Measurements from ENCODE around the gene TMEM185B. TPM values are rescaled to one million over a fixed set of nuclear protein-coding genes. Genes with fewer than 3 reads are reported as not detected.

TMEM185B gene
- total RNA-seq, 2 experiments from 2014 or later: 20.3 to 21.4 TPM

DNA sequence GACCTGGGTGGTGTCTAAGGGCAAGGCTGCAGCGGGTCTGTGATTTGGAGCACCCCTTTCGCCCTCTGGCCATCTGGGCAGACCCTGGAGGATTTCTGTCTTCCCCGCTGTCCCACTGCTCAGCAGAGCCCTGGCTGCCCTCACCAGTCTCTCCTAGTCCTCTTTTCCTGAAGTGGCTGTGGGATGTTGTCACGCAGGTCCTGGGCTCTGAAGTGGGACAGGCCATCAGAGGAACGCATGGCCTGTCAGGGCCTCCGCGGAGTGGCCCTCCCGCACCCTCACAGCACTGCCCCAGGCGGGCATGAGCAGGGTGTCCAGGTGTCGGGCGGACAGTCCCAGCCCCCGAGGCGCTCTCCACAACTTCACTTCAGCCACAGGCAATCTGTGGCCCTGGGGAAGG lies 1.1 kb upstream of the TMEM185B start:
- CTCF ChIA-PET: interaction anchor here (1.4 to 1.5 kb wide), 2 partner anchors 89 to 90 kb away, joined by 3 to 6 read pairs; no protein-coding TSS in a partner anchor
- Mint-ChIP-seq H3K9me3 (ENCODE audit: low read depth) (no peaks in the 10 kb centered on the region), H3K27me3 (no peaks in the 10 kb centered on the region), H3K36me3 (peaks cover 53% of the 10 kb centered on the region), H3K4me1 (peaks cover 81% of the 10 kb centered on the region), H3K4me3 (peak overlapping the region; percentile 78), H3K27ac (peak overlapping the region; percentile 88)
- DNase-seq (no peak), ATAC-seq (no peak)

GRCh38 chr2:120222186-120223033 lies 790 bp downstream of the TMEM185B start:
- peaks cover 52% of the 10 kb centered on the region for H3K36me3 Mint-ChIP-seq
- H3K4me1 Mint-ChIP-seq: peaks cover 65% of the 10 kb centered on the region

DNA sequence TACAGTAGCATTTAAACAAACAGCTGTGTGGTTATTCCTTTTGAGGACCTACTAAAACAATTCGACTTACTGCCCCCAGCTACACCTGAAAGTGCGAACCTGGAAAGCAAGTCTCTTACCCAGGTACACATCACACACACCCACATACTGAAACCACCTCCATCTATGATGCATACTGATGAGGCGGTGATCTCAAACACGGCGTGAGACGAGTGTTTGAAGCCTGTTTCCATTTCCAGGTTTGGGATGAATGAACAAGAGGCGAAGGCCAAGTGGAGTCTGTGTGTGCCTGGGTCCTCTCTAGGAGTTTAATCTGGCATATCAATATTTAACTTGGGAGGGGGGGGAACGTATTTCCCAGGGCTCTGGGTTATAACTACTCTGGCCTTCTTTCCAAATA lies 1.6 kb downstream of the TMEM185B start:
- Mint-ChIP-seq H3K4me3 (peak overlapping the region; percentile 34), H3K36me3 (peaks cover 51% of the 10 kb centered on the region), H3K27me3 (no peaks in the 10 kb centered on the region), H3K9me3 (ENCODE audit: low read depth) (no peaks in the 10 kb centered on the region), H3K4me1 (peaks cover 57% of the 10 kb centered on the region), H3K27ac (peak overlapping the region; percentile 9)
- ATAC-seq (no peak), DNase-seq (peak; percentile 37)
- CTCF ChIA-PET: interaction anchor here (1.0 to 1.5 kb wide), 4 partner anchors 9 to 92 kb away, joined by 3 to 7 read pairs (median 3); no protein-coding TSS in a partner anchor

More at GRCh38 chr2:120222186-120223033, 790 bp downstream of the TMEM185B start:
- CTCF ChIA-PET: interaction anchor here (0.7 to 1.5 kb wide), 11 partner anchors 8 to 467 kb away, joined by 3 to 7 read pairs (median 3); no protein-coding TSS in a partner anchor
- Mint-ChIP-seq H3K9me3 (ENCODE audit: low read depth) (no peaks in the 10 kb centered on the region), H3K27ac (peak overlapping the region; percentile 78), H3K4me3 (peak overlapping the region; percentile 55), H3K27me3 (no peaks in the 10 kb centered on the region)
- ATAC-seq (no peak), DNase-seq (peak; percentile 41)

DNA sequence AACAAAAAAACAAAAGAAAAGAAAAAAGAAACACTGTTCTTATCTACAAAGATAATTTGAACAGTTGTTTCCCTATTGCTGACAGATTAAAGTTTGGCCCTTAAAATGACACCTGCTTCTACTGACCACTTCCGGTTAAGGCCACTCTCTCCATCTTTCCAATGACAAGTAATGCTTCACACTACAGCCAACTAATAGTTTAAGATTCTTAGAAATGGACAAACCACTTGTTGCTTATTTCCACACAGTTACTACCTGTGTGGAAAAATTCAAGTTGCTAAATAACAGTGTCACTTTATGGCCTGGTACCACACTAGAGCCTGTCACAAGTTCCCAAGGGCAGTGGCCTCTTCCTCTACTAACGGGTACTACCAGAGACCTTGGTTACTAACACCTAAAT lies 2.4 kb downstream of the TMEM185B start:
- ATAC-seq: no peak
- peaks cover 49% of the 10 kb centered on the region for H3K36me3 Mint-ChIP-seq
- H3K27me3 Mint-ChIP-seq: no peaks in the 10 kb centered on the region
- no peak overlapping the region for H3K4me3 Mint-ChIP-seq
- H3K4me1 Mint-ChIP-seq: peaks cover 49% of the 10 kb centered on the region
- CTCF ChIA-PET: interaction anchor here (1.0 to 1.5 kb wide), 2 partner anchors 15 to 92 kb away, joined by 3 to 7 read pairs; no protein-coding TSS in a partner anchor
- DNase-seq: peak; percentile 31
- H3K9me3 Mint-ChIP-seq (ENCODE audit: low read depth): peaks cover 3% of the 10 kb centered on the region
- H3K27ac Mint-ChIP-seq: no peak overlapping the region

DNA sequence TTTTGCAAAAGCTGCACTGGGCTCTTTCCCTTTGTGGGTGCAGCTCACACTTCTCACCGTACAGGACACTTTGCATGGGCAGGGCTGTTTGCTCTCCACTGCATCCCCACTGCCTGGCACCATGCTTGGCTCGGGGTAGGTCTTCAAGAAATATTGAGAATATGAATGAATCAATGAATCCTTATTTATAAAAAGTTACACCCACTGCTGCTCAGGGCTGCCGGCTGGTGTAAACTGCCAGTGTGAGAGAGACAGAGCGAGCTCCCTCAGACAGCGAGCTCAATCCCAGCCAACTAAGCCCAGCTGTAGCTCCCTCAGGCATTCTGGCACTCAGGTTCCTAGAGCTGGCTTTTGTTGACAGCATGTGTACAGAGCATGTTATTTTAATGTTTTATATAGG lies 3.4 kb downstream of the TMEM185B start:
- Mint-ChIP-seq H3K36me3 (peaks cover 49% of the 10 kb centered on the region), H3K27ac (no peak overlapping the region), H3K4me1 (peaks cover 40% of the 10 kb centered on the region), H3K4me3 (no peak overlapping the region), H3K9me3 (ENCODE audit: low read depth) (peaks cover 3% of the 10 kb centered on the region), H3K27me3 (no peaks in the 10 kb centered on the region)
- ATAC-seq (no peak), DNase-seq (no peak)
- CTCF ChIA-PET: interaction anchor here (0.9 kb wide), 2 partner anchors 8 to 10 kb away, joined by 3 to 4 read pairs; no protein-coding TSS in a partner anchor

- ATAC-seq (no peak), DNase-seq (peak; percentile 26)
- CTCF ChIA-PET: interaction anchor here (0.9 kb wide), 2 partner anchors 9 to 10 kb away, joined by 3 to 4 read pairs; no protein-coding TSS in a partner anchor
- Mint-ChIP-seq H3K9me3 (ENCODE audit: low read depth) (peaks cover 3% of the 10 kb centered on the region), H3K27ac (no peak overlapping the region), H3K36me3 (peaks cover 49% of the 10 kb centered on the region), H3K27me3 (no peaks in the 10 kb centered on the region), H3K4me3 (no peak overlapping the region), H3K4me1 (peaks cover 35% of the 10 kb centered on the region)
Observed at GRCh38 chr2:120219291-120219690, 3.9 kb downstream of the TMEM185B start.

DNA sequence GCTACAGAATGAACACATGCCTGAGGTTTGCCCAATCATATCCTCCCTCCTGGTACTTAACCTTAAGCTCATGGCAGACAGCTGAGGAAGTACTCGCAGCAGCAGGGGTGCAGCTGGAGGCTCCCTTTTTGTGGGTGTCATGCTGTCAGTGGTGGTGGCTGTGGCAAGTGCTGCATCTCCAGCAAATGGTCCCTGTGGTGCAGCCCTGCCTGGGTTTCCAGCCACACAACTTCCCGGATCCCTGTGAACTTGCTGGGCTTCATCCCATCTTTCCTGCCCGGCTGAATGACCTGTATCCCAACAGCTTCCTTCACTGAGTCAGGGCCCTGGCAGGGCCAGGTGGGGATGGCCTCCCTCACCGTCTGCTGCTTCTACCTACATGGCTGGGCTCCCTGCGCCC lies 5.0 kb downstream of the TMEM185B start:
- H3K9me3 Mint-ChIP-seq (ENCODE audit: low read depth): peaks cover 3% of the 10 kb centered on the region
- peaks cover 49% of the 10 kb centered on the region for H3K36me3 Mint-ChIP-seq
- ATAC-seq (no peak), DNase-seq (peak; percentile 34)
- peaks cover 29% of the 10 kb centered on the region for H3K4me1 Mint-ChIP-seq
- no peak overlapping the region for H3K4me3 Mint-ChIP-seq
- H3K27me3 Mint-ChIP-seq: no peaks in the 10 kb centered on the region
- H3K27ac Mint-ChIP-seq: no peak overlapping the region
- CTCF ChIA-PET: interaction anchor here (1.1 kb wide), 1 partner anchor 10 kb away, joined by 4 read pairs; no protein-coding TSS in a partner anchor

DNA sequence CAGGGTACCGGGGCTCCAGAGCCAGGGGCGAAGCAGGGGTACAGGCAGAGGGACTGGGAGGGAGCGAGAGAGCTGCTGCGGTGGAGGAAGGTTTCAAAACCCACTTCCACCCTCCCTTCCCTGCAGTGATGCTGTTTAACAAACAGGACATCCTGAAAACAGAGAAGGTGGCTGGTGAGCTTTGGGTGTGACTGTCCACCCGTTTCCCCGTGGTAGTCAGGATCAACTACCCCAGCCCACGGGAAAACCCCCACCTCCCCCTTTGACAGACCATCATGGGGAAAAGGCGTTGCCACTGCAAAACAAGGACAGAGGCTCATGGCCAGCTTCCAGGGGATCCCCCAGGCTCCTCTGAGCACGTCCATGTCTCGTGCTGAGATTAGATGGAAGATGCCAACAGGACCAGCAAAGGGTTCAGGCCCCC lies 12.9 kb downstream of the TMEM185B start:
- Mint-ChIP-seq H3K27ac (peak overlapping the region; percentile 77), H3K27me3 (no peaks in the 10 kb centered on the region), H3K9me3 (ENCODE audit: low read depth) (no peaks in the 10 kb centered on the region), H3K4me3 (peak overlapping the region; percentile 12), H3K4me1 (peaks cover 8% of the 10 kb centered on the region), H3K36me3 (peaks cover 2% of the 10 kb centered on the region)
- ATAC-seq (peak; percentile 56), DNase-seq (peak; percentile 51)
- CTCF ChIA-PET: interaction anchor here (0.7 to 5.1 kb wide), 8 partner anchors 9 to 103 kb away, joined by 3 to 51 read pairs (median 4); partner anchors contain the start of gene TMEM185B

- DNase-seq: no peak
- ATAC-seq: peak; percentile 40
- Mint-ChIP-seq H3K27me3 (no peaks in the 10 kb centered on the region), H3K36me3 (peaks cover 2% of the 10 kb centered on the region), H3K27ac (peak overlapping the region; percentile 77), H3K9me3 (ENCODE audit: low read depth) (no peaks in the 10 kb centered on the region), H3K4me3 (peak overlapping the region; percentile 12), H3K4me1 (peaks cover 8% of the 10 kb centered on the region)
- CTCF ChIA-PET: interaction anchor here (0.7 to 5.1 kb wide), 8 partner anchors 10 to 103 kb away, joined by 3 to 51 read pairs (median 4); no protein-coding TSS in a partner anchor
Observed at GRCh38 chr2:120209427-120210269, 13.6 kb downstream of the TMEM185B start.

DNA sequence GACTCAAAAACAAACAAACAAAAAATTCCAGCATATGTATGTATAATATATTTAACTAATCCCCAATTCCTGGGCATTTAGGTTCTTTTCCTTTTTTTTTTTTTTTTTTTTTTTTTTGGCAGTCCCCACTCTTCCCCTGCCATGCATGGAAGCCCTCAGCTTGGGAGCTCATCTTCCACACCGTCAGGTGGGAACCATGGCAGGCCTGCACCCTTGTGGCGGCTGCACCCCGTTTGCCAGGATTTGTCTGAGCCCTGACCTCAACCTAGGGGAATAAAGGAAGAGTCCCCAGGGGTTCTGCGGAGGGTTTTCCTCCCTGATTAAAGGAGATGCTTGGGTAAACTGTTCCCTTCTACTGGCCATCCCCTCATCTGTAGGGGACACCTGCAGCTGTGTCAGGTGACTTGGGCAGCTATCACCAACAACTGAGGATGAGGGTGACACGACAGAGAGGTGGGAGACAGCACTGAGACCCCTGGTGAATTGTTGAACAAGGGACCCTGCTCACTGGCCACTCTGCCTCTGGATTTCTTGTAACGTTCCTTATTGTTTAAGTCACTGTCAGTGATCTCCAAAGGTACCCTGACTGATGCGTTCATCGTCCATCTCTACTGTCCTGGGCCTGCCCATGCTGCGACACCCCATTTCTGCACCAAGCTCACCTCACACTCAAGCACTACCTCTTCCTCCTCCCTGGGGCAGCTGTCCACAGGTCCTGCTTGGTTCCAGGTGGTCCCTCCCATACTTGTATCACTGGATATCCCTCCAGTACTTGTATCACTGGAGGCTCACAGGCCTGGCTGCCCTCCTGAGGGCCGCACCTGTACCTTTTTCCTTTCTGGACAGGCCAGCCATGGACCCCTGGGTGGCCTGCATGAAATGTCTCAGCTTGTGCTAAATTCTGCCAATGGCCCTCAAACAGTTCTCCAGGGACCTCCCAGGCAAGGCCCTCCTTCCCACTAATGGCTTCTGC lies 14.5 kb downstream of the TMEM185B start:
- Mint-ChIP-seq H3K9me3 (ENCODE audit: low read depth) (no peaks in the 10 kb centered on the region), H3K27ac (peak overlapping the region; percentile 77)
- CTCF ChIA-PET: interaction anchor here (0.8 to 5.1 kb wide), 6 partner anchors 9 to 104 kb away, joined by 3 to 51 read pairs (median 4); no protein-coding TSS in a partner anchor

DNA sequence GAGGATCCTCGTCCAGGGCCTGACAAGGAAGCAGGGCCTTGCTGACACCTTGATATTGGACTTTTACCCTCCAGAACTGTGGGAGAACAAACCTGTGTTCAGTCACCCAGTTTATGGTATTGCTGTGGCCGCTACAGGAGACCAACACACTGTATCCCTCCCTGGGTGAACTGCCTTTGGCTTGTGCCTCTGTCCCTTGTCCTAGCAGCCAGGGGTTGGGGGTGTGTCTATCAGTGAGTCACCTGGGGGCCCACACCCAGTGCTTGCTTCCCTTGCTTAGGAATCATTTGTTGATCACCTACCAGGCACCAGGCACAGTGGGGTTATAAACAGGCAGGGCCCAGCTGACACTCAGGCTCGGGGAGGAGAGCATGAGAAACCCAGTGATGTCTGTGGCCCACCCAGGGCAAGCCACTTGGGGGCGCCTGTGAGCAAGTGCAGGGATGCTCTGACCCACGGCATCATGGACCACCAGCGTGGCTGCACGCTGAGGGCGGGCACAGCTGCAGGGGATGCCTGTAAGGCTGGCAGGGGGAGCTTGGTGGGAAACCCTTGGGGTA lies 17.1 kb downstream of the TMEM185B start:
- peak; percentile 67 for ATAC-seq
- Mint-ChIP-seq H3K9me3 (ENCODE audit: low read depth) (no peaks in the 10 kb centered on the region), H3K4me3 (no peak overlapping the region), H3K27me3 (no peaks in the 10 kb centered on the region), H3K27ac (no peak overlapping the region), H3K4me1 (peaks cover 8% of the 10 kb centered on the region), H3K36me3 (no peaks in the 10 kb centered on the region)
- CTCF ChIA-PET: interaction anchor here (0.7 to 5.1 kb wide), 5 partner anchors 15 to 107 kb away, joined by 3 to 51 read pairs (median 3); no protein-coding TSS in a partner anchor
- DNase-seq: peak; percentile 68

More for the DNA sequence above, 14.5 kb downstream of the TMEM185B start:
- Mint-ChIP-seq H3K36me3 (peaks cover 2% of the 10 kb centered on the region), H3K27me3 (no peaks in the 10 kb centered on the region), H3K4me1 (peaks cover 8% of the 10 kb centered on the region), H3K4me3 (no peak overlapping the region)
- ATAC-seq (no peak), DNase-seq (no peak)
